PC-3 (cell line): ENCODE measurements around the gene RNF183. TPM values are rescaled to one million over a fixed set of nuclear protein-coding genes. Genes with fewer than 3 reads are reported as not detected.
"Not testable (repeated sequence)": the region's sequence is repeated elsewhere in the genome, so short reads cannot be mapped to it uniquely, and the experiment has no call there.

Source experiments
- ATAC-seq: fragments of 200-7000 bp; cut with Tn5 transposase; 2 replicates; pipeline ENCODE4 v1.9.1; 2020; ENCODE audit warnings: mild to moderate bottlenecking, moderate library complexity
- BruUV-seq: library from RNA; stranded (reverse); fragments of 400-500 nt; replicated peaks from 2 replicates; lab custom pipeline; 2021; lab: Mats Ljungman, UMichigan
- CTCF ChIA-PET: fragments of 300-600 bp; sonication (Branson Sonifier 250); formaldehyde crosslinking; loops from one replicate; lab custom pipeline; 2022; ENCODE audit warnings: antibody characterized with exemption; lab: Charles Lee
- POLR2A ChIA-PET: fragments of 300-600 bp; sonication (Branson Sonifier 250); formaldehyde crosslinking; loops from one replicate; lab custom pipeline; 2022; ENCODE audit warnings: antibody characterized with exemption; ENCODE audit not compliant: unreplicated experiment; lab: Charles Lee
- DNase-seq: peaks from one replicate; pipeline ENCODE4 v3.0.0-alpha.2; 2015
- H2AFZ ChIP-seq: fragments of 300-600 bp; sonication (generic); 2 replicates; pipeline ENCODE4 v1.6.0; 2016; ENCODE audit warnings: antibody characterized with exemption, low read length
- H3F3A ChIP-seq: fragments of 300-600 bp; sonication (generic); one replicate; pipeline ENCODE4 v1.6.0; 2017; ENCODE audit warnings: antibody characterized with exemption, low read length, control low read depth, mild to moderate bottlenecking; ENCODE audit not compliant: unreplicated experiment
- H3K27ac ChIP-seq: fragments of 300-600 bp; sonication (generic); 2 replicates; pipeline ENCODE4 v1.5.1; 2016; ENCODE audit warnings: mild to moderate bottlenecking, low read length
- H3K27me3 ChIP-seq: fragments of 300-600 bp; sonication (generic); 2 replicates; pipeline ENCODE4 v1.6.1; 2016; ENCODE audit warnings: low read length, mixed read lengths
- H3K36me3 ChIP-seq: fragments of 300-600 bp; sonication (generic); 2 replicates; pipeline ENCODE4 v1.6.1; 2016; ENCODE audit warnings: low read depth, mixed run types, low read length, mixed read lengths
- H3K4me1 ChIP-seq: fragments of 300-600 bp; sonication (generic); 2 replicates; pipeline ENCODE4 v1.5.1; 2016; ENCODE audit warnings: low read length; ENCODE audit not compliant: insufficient read depth
- H3K4me2 ChIP-seq: fragments of 300-600 bp; sonication (generic); 2 replicates; pipeline ENCODE4 v1.6.0; 2016; ENCODE audit warnings: low read length
- H3K4me3 ChIP-seq: fragments of 300-600 bp; sonication (generic); 2 replicates; pipeline ENCODE4 v1.5.1; 2016; ENCODE audit warnings: mild to moderate bottlenecking, low read length, mixed read lengths
- H3K79me2 ChIP-seq: fragments of 300-600 bp; sonication (generic); 2 replicates; pipeline ENCODE4 v1.6.1; 2017; ENCODE audit warnings: low read length, mixed read lengths
- H3K9ac ChIP-seq: fragments of 300-600 bp; sonication (generic); 2 replicates; pipeline ENCODE4 v1.6.0; 2016; ENCODE audit warnings: mild to moderate bottlenecking, low read length
- H3K9me2 ChIP-seq: fragments of 300-600 bp; sonication (generic); replicated peaks from 2 replicates; pipeline ENCODE4 v1.6.1; 2016; ENCODE audit warnings: mixed run types, low read length, mixed read lengths
- H3K9me3 ChIP-seq: fragments of 300-600 bp; sonication (generic); 2 replicates; pipeline ENCODE4 v1.6.1; 2016; ENCODE audit warnings: low read length, mixed read lengths
- H4K20me1 ChIP-seq: fragments of 300-600 bp; sonication (generic); 2 replicates; pipeline ENCODE4 v1.6.1; 2016; ENCODE audit warnings: low read length, mixed read lengths
- EZH2 ChIP-seq: fragments of 300-600 bp; sonication (generic); IDR thresholded peaks from one replicate; pipeline ENCODE4 v1.6.1; 2017; ENCODE audit warnings: antibody characterized with exemption, mild to moderate bottlenecking, low read length; ENCODE audit not compliant: unreplicated experiment
- EZH2phosphoT487 ChIP-seq: fragments of 300-600 bp; sonication (generic); IDR thresholded peaks from 2 replicates; pipeline ENCODE4 v1.6.1; 2018; ENCODE audit warnings: mild to moderate bottlenecking, antibody characterized with exemption, low read length, borderline replicate concordance
- intact Hi-C: fragments of 100-400 bp; cut with micrococcal nuclease; formaldehyde crosslinking; loops from 2 replicates; pipeline ENCODE4 v1.9.0; 2023
- total RNA-seq: library from RNA; depleted of rRNA; stranded (reverse); fragments of >200 nt; gene quantifications from 2 replicates; pipeline ENCODE4 v1.2.3, GENCODE V29; 2014
- TF ChIP-seq, protein P1 (sequence below): fragments of 300-600 bp; sonication (generic); conservative IDR thresholded peaks from 2 replicates; pipeline ENCODE4 v1.5.1; 2017; ENCODE audit warnings: antibody characterized with exemption, low read depth, mild to moderate bottlenecking, low read length

The RNF183 gene
- total RNA-seq, 1 experiment from 2014 or later = not detected

DNA sequence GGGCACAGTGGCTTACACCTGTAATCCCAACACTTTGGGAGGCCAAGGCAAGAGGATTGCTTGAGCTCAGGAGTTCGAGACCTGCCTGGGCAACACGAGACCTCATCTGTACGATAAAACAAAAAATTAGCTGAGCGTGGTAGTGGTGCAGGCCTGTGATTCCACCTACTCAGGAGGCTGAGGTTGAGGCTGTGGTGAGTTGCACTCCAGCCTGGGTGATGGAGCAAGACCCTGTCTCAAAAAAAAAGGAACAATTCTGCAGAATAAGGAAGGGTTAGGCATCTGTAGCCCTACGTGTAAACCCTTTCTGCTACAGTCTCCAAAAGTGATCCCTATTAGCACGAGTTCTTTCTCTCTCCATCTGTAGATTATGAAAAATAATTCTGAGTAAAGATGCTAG, 47.7 kb downstream of the RNF183 start:
- Histone ChIP-seq H2AFZ (no peak overlapping the region), H3K4me2 (no peak overlapping the region), H3K36me3 (no peaks in the 10 kb centered on the region), H3K27me3 (no peaks in the 10 kb centered on the region), H3F3A (no peaks in the 10 kb centered on the region), H3K9ac (no peak overlapping the region), H4K20me1 (no peaks in the 10 kb centered on the region), H3K27ac (no peak overlapping the region), H3K9me3 (no peaks in the 10 kb centered on the region), H3K79me2 (no peaks in the 10 kb centered on the region), H3K4me3 (no peak overlapping the region), H3K9me2 (no peaks in the 10 kb centered on the region), H3K4me1 (no peaks in the 10 kb centered on the region)
- ATAC-seq (no peak), DNase-seq (no peak)
- no TSS peak for BruUV-seq
- TF ChIP-seq, protein P1, sequence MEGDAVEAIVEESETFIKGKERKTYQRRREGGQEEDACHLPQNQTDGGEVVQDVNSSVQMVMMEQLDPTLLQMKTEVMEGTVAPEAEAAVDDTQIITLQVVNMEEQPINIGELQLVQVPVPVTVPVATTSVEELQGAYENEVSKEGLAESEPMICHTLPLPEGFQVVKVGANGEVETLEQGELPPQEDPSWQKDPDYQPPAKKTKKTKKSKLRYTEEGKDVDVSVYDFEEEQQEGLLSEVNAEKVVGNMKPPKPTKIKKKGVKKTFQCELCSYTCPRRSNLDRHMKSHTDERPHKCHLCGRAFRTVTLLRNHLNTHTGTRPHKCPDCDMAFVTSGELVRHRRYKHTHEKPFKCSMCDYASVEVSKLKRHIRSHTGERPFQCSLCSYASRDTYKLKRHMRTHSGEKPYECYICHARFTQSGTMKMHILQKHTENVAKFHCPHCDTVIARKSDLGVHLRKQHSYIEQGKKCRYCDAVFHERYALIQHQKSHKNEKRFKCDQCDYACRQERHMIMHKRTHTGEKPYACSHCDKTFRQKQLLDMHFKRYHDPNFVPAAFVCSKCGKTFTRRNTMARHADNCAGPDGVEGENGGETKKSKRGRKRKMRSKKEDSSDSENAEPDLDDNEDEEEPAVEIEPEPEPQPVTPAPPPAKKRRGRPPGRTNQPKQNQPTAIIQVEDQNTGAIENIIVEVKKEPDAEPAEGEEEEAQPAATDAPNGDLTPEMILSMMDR = no peak
- TF ChIP-seq EZH2 = no peak
- POLR2A ChIA-PET = no interaction called here
- CTCF ChIA-PET = no interaction called here
- intact Hi-C loops = no loop called here

GRCh38 chr9:113254991-113255390, 48.2 kb downstream of the RNF183 start:
- Histone ChIP-seq H4K20me1 (no peaks in the 10 kb centered on the region), H3K27me3 (no peaks in the 10 kb centered on the region), H3K27ac (no peak overlapping the region), H3F3A (no peaks in the 10 kb centered on the region), H2AFZ (no peak overlapping the region), H3K9me3 (no peaks in the 10 kb centered on the region), H3K9me2 (no peaks in the 10 kb centered on the region), H3K4me3 (no peak overlapping the region), H3K9ac (no peak overlapping the region), H3K36me3 (no peaks in the 10 kb centered on the region), H3K4me1 (no peaks in the 10 kb centered on the region), H3K4me2 (no peak overlapping the region), H3K79me2 (no peaks in the 10 kb centered on the region)
- DNase-seq (no peak), ATAC-seq (no peak)
- intact Hi-C loops = no loop called here
- ChIA-PET CTCF (no interaction called here), POLR2A (no interaction called here)
- TF ChIP-seq, protein P1 = no peak
- TF ChIP-seq EZH2 = no peak
- TF ChIP-seq EZH2phosphoT487 = no peak
- BruUV-seq = no TSS peak

DNA sequence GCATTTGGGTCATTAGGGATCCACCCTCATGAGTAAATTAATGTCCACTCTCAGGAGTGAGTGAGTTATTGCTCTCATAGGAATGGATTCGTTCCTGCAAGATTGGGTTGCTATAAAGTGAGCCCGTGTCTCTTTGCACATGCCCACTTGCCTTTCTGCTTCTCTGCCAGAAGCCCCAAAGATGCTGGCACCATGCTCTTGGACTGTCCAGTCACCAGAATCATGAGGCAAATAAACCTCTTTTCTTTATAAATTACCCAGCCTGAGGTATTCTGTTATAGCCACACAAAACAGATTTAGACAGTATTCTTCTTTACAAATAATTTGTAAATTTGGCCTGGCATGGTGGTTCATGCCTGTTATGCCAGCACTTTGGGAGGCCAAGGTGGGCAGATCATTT, 52.4 kb downstream of the RNF183 start:
- POLR2A ChIA-PET = no interaction called here
- Histone ChIP-seq H3K9ac (no peak overlapping the region), H3K4me2 (no peak overlapping the region), H3K4me1 (no peaks in the 10 kb centered on the region), H3K36me3 (no peaks in the 10 kb centered on the region), H3K4me3 (no peak overlapping the region), H2AFZ (no peak overlapping the region), H3K9me3 (no peaks in the 10 kb centered on the region), H3K79me2 (no peaks in the 10 kb centered on the region), H3K27ac (no peak overlapping the region), H3K27me3 (no peaks in the 10 kb centered on the region), H3K9me2 (no peaks in the 10 kb centered on the region), H3F3A (no peaks in the 10 kb centered on the region), H4K20me1 (no peaks in the 10 kb centered on the region)
- no peak for TF ChIP-seq EZH2phosphoT487
- TF ChIP-seq, protein P1 = no peak
- no peak for TF ChIP-seq EZH2
- ATAC-seq = no peak
- BruUV-seq = no TSS peak
- CTCF ChIA-PET = no interaction called here
- intact Hi-C loops = no loop called here
- no peak for DNase-seq

DNA sequence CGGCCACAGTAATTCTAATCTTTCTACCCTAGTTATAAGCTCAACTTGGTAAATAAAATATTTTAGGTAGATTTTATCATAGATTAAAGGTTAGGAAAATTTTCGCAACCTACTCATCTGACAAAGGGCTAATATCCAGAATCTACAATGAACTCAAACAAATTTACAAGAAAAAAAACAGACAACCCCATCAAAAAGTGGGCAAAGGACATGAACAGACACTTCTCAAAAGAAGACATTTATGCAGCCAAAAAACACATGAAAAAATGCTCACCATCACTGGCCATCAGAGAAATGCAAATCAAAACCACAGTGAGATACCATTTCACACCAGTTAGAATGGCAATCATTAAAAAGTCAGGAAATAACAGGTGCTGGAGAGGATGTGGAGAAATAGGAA, 53.5 kb downstream of the RNF183 start:
- H3K27me3 ChIP-seq, H3K36me3 ChIP-seq, DNase-seq, H3K4me2 ChIP-seq, H3K27ac ChIP-seq, H3K4me1 ChIP-seq, H3K4me3 ChIP-seq, ATAC-seq, H3K9me3 ChIP-seq, H2AFZ ChIP-seq, H3K9me2 ChIP-seq, H3F3A ChIP-seq, intact Hi-C loops, H4K20me1 ChIP-seq, H3K79me2 ChIP-seq, BruUV-seq, H3K9ac ChIP-seq: not testable (repeated sequence)
- ChIA-PET CTCF (interaction anchor here (0.5 kb wide), 1 partner anchor 12 kb away, joined by 3 read pairs; no protein-coding TSS in a partner anchor), POLR2A (interaction anchor here (0.5 kb wide), 1 partner anchor 76 kb away, joined by 3 read pairs; no protein-coding TSS in a partner anchor)
